ENCODE measurements around the gene DRG2. TPM values are rescaled to one million over a fixed set of nuclear protein-coding genes. Genes with fewer than 3 reads are reported as not detected.
A peak's percentile ranks its signal among the peaks of the same experiment; 100 is the strongest.

Gene DRG2
- total and polyA plus RNA-seq, 2 of the 13 experiments (the other 11 are each of a cell fraction or from before 2014, with no cell fraction given): 20.1 to 26.6 TPM

- no peak for TF ChIP-seq ZNF318 (CRISPR knock-in tag; IDR thresholded peaks at IDR 0.05)
- TF ChIP-seq ZNF713 (CRISPR knock-in tag; IDR thresholded peaks at IDR 0.05): no peak
Observed at GRCh38 chr17:18069101-18069500, 18.6 kb upstream of the DRG2 start (continued).

GRCh38 chr17:18070861-18071340 lies 16.8 kb upstream of the DRG2 start:
- 10% methylated on average over 8 of the region's 8 CpGs for WGBS (ENCODE audit: low lambda C conversion rate)
- intact Hi-C loops (cut with micrococcal nuclease; ENCODE audit: unreplicated experiment): no loop called here
- TF ChIP-seq ZBTB33 (CRISPR knock-in tag; IDR thresholded peaks at IDR 0.05) (no peak), SAP130 (CRISPR knock-in tag; IDR thresholded peaks at IDR 0.05; ENCODE audit: low read depth) (0 out of 2 replicates have a peak, but pooled peaks have one; percentile 21), MAFG (CRISPR knock-in tag; IDR thresholded peaks at IDR 0.05) (no peak), MYPOP (CRISPR knock-in tag; IDR thresholded peaks at IDR 0.05) (0 out of 2 replicates have a peak, but pooled peaks have one; percentile 5), ZNF569 (CRISPR knock-in tag; IDR thresholded peaks at IDR 0.05; ENCODE audit: borderline replicate concordance) (no peak), MAX (IDR thresholded peaks at IDR 0.05) (0 out of 2 replicates have a peak, but pooled peaks have one; percentile 32), ZNF207 (IDR thresholded peaks at IDR 0.05; ENCODE audit: borderline replicate concordance) (no peak), SUZ12 (IDR thresholded peaks at IDR 0.05; ENCODE audit: low read depth, low read length) (no peak)

More at GRCh38 chr17:18070861-18071340, 16.8 kb upstream of the DRG2 start:
- no peaks in the 10 kb centered on the region for H3K9me3 ChIP-seq (ENCODE audit: low read length)
- CTCF ChIA-PET (ENCODE audit: low intra/inter-chr PET ratio, low total read pairs): no interaction called here
- POLR2A ChIA-PET: interaction anchor here (0.9 kb wide), 1 partner anchor 9 kb away, joined by 3 read pairs; no protein-coding TSS in a partner anchor
- in situ Hi-C loops (cut with HindIII; ENCODE audit: extremely low pct_ligation_motif_present, low pct_unique_long_range_greater_than_20kb): no loop called here
- H4K20me1 ChIP-seq (ENCODE audit: insufficient read depth, low read length): no peaks in the 10 kb centered on the region
- H3K9ac ChIP-seq (ENCODE audit: insufficient read depth, low read depth, low read length): no peak overlapping the region
- H3K27me3 ChIP-seq (ENCODE audit: control insufficient read depth in 1 of 2, insufficient read depth in 2 of 2, low read length in 2 of 2): no peaks in the 10 kb centered on the region
- FAIRE-seq (no peak), DNase-seq (ENCODE audit: low spot score) (no peak), ATAC-seq (peak; percentile 81)
- H3K79me2 ChIP-seq (ENCODE audit: insufficient read depth, low read length): no peaks in the 10 kb centered on the region
- peak overlapping the region; percentile 80 for H2AFZ ChIP-seq (ENCODE audit: low read length)
- peak overlapping the region; percentile 72 for H3K4me2 ChIP-seq (ENCODE audit: low read depth, low read length)
- peaks cover 39% of the 10 kb centered on the region for H3K4me1 ChIP-seq (ENCODE audit: insufficient read depth, low read length)
- peak overlapping the region; percentile 6 to 53 (median 39); a peak in 4 of 6 replicates for H3K4me3 ChIP-seq (replicated peaks in 1 of 3; ENCODE audit: insufficient read depth in 1 of 3, low read depth in 2 of 3, low read length in 3 of 3)
- H3K27ac ChIP-seq (ENCODE audit: extremely low read length, insufficient read depth, low read length): peak overlapping the region; percentile 47
- no TSS peak for BruUV-seq (replicated peaks)
- H3K36me3 ChIP-seq (replicated peaks in 1 of 2; ENCODE audit: control insufficient read depth in 1 of 2, insufficient read depth in 2 of 2, low read length in 2 of 2): peaks cover 1 to 3% of the 10 kb centered on the region in 2 experiments; a peak in 1 of 5 replicates

Measured in HepG2 (cell line).